IMR-90 (cell line): Measurements from ENCODE around the gene EPB41L4A. TPM values are rescaled to one million over a fixed set of nuclear protein-coding genes. Genes with fewer than 3 reads are reported as not detected.

Experiments
- ATAC-seq: fragments of 200-7000 bp; cut with Tn5 transposase; 2 replicates; pipeline ENCODE4 v1.9.1; 2020; ENCODE audit warnings: low read depth, mild to moderate bottlenecking, moderate library complexity
- BruUV-seq: library from RNA; stranded (reverse); fragments of 400-500 nt; replicated peaks from 2 replicates; lab custom pipeline; 2021; lab: Mats Ljungman, UMichigan
- CTCF ChIA-PET: fragments of 300-600 bp; formaldehyde crosslinking; extraction: SDS; loops from one replicate; lab custom pipeline; 2021; ENCODE audit warnings: antibody characterized with exemption; lab: Yijun Ruan, JAX
- POLR2A ChIA-PET: fragments of 300-600 bp; sonication (Branson Sonifier 250); formaldehyde crosslinking; loops from one replicate; lab custom pipeline; 2022; ENCODE audit warnings: antibody characterized with exemption; ENCODE audit not compliant: unreplicated experiment; lab: Charles Lee
- DNase-seq: peaks from one replicate; pipeline ENCODE4 v3.0.0; 2013
- H2AFZ ChIP-seq: replicated peaks from 2 replicates; pipeline ENCODE3; 2013; ENCODE audit warnings: low read length, mild to moderate bottlenecking; ENCODE audit not compliant: poor library complexity
- H2AK5ac ChIP-seq: 2 replicates; pipeline ENCODE4 v1.6.1; 2013; ENCODE audit warnings: low read depth, low read length, inconsistent platforms
- H2AK9ac ChIP-seq: replicated peaks from 2 replicates; pipeline ENCODE3; 2013; ENCODE audit warnings: mild to moderate bottlenecking, low read depth, low read length, moderate library complexity; ENCODE audit not compliant: poor library complexity
- H2BK120ac ChIP-seq: 2 replicates; pipeline ENCODE4 v1.6.1; 2013; ENCODE audit warnings: low read depth, low read length, inconsistent platforms
- H2BK15ac ChIP-seq: 3 replicates; pipeline ENCODE4 v1.6.1; 2013; ENCODE audit warnings: low read depth, low read length, inconsistent platforms
- H2BK20ac ChIP-seq: 2 replicates; pipeline ENCODE4 v1.6.1; 2013; ENCODE audit warnings: low read depth, mild to moderate bottlenecking, inconsistent platforms, low read length, moderate library complexity
- H2BK5ac ChIP-seq: 2 replicates; pipeline ENCODE4 v1.6.1; 2013; ENCODE audit warnings: mild to moderate bottlenecking, low read depth, low read length, inconsistent platforms; ENCODE audit not compliant: poor library complexity, severe bottlenecking
- H3K14ac ChIP-seq: replicated peaks from 2 replicates; pipeline ENCODE4 v1.6.1; 2013; ENCODE audit warnings: low read depth, low read length, inconsistent platforms
- H3K18ac ChIP-seq: 2 replicates; pipeline ENCODE4 v1.6.1; 2013; ENCODE audit warnings: low read depth, low read length, control low read depth
- H3K23ac ChIP-seq: 2 replicates; pipeline ENCODE4 v1.6.1; 2013; ENCODE audit warnings: low read depth, low read length, inconsistent platforms
- H3K27ac ChIP-seq: 2 replicates; pipeline ENCODE4 v1.5.1; 2013; ENCODE audit warnings: mild to moderate bottlenecking, control low read depth, low read length; ENCODE audit not compliant: insufficient read depth
- H3K27me3 ChIP-seq: 2 replicates; pipeline ENCODE4 v1.6.1; 2013; ENCODE audit warnings: low read length; ENCODE audit not compliant: control insufficient read depth, insufficient read depth
- H3K36me3 ChIP-seq: 2 replicates; pipeline ENCODE4 v1.6.1; 2013; ENCODE audit warnings: low read length, mixed read lengths; ENCODE audit not compliant: control insufficient read depth, insufficient read depth
- H3K4ac ChIP-seq: 2 replicates; pipeline ENCODE4 v1.6.1; 2013; ENCODE audit warnings: low read depth, low read length, inconsistent platforms
- H3K4me1 ChIP-seq: 2 replicates; pipeline ENCODE4 v1.6.1; 2013; ENCODE audit warnings: low read length, mixed read lengths; ENCODE audit not compliant: control insufficient read depth, insufficient read depth
- H3K4me2 ChIP-seq: 2 replicates; pipeline ENCODE4 v1.6.1; 2013; ENCODE audit warnings: low read depth, mild to moderate bottlenecking, control low read depth, low read length, moderate library complexity
- H3K4me3 ChIP-seq: 2 replicates; pipeline ENCODE4 v1.5.1; 2013; ENCODE audit warnings: low read depth, mild to moderate bottlenecking, control low read depth, low read length, moderate library complexity; ENCODE audit not compliant: insufficient read depth
- H3K56ac ChIP-seq: 2 replicates; pipeline ENCODE4 v1.6.1; 2013; ENCODE audit warnings: low read length, inconsistent platforms; ENCODE audit not compliant: insufficient read depth; ENCODE audit errors: extremely low read depth
- H3K79me1 ChIP-seq, 2 experiments: 2 replicates each; pipeline ENCODE4 v1.6.1; 2013; ENCODE audit warnings: low read length in 2 of 2, inconsistent platforms in 1 of 2, low read depth in 1 of 2
- H3K9ac ChIP-seq: 2 replicates; pipeline ENCODE4 v1.6.1; 2013; ENCODE audit warnings: low read depth, low read length, control low read depth
- H3K9me1 ChIP-seq: 2 replicates; pipeline ENCODE4 v1.6.1; 2013; ENCODE audit warnings: low read length, inconsistent platforms; ENCODE audit not compliant: insufficient read depth
- H3K9me3 ChIP-seq: 2 replicates; pipeline ENCODE4 v1.6.1; 2013; ENCODE audit warnings: low read length; ENCODE audit not compliant: control insufficient read depth, insufficient read depth
- H4K20me1 ChIP-seq: 2 replicates; pipeline ENCODE4 v1.6.1; 2013; ENCODE audit warnings: low read length, inconsistent platforms; ENCODE audit not compliant: insufficient read depth
- H4K5ac ChIP-seq: 2 replicates; pipeline ENCODE4 v1.6.1; 2013; ENCODE audit warnings: mild to moderate bottlenecking, low read depth, low read length, control low read depth
- H4K8ac ChIP-seq, 2 experiments: 2 replicates each; pipeline ENCODE4 v1.6.1; 2013; ENCODE audit warnings: low read depth in 2 of 2, low read length in 2 of 2, control low read depth in 1 of 2, inconsistent platforms in 1 of 2
- H4K91ac ChIP-seq: 2 replicates; pipeline ENCODE4 v1.6.1; 2013; ENCODE audit warnings: low read depth, low read length, inconsistent platforms; ENCODE audit not compliant: insufficient read depth
- CHD1 ChIP-seq: IDR thresholded peaks from 2 replicates; pipeline ENCODE4 v1.6.1; 2012; ENCODE audit warnings: low read depth, low read length, improper control_type of control experiment
- FOS ChIP-seq: fragments of 150-350 bp; IDR thresholded peaks from 2 replicates; pipeline ENCODE4 v1.6.1; 2016; ENCODE audit warnings: low read depth, low read length
- MAFK ChIP-seq: IDR thresholded peaks from 2 replicates; pipeline ENCODE4 v1.6.1; 2012; ENCODE audit warnings: low read depth, low read length, improper control_type of control experiment
- MAZ ChIP-seq: IDR thresholded peaks from 2 replicates; pipeline ENCODE4 v1.6.1; 2012; ENCODE audit warnings: low read depth, mild to moderate bottlenecking, low read length, improper control_type of control experiment, moderate library complexity, borderline replicate concordance
- MXI1 ChIP-seq: IDR thresholded peaks from 2 replicates; pipeline ENCODE4 v1.6.1; 2012; ENCODE audit warnings: low read depth, mild to moderate bottlenecking, low read length, moderate library complexity, borderline replicate concordance
- NFE2L2 ChIP-seq: fragments of 150-350 bp; IDR thresholded peaks from 2 replicates; pipeline ENCODE4 v1.6.1; 2016; ENCODE audit warnings: low read depth, mild to moderate bottlenecking, low read length
- RAD21 ChIP-seq: IDR thresholded peaks from 2 replicates; pipeline ENCODE4 v1.6.1; 2012; ENCODE audit warnings: low read length, improper control_type of control experiment
- RCOR1 ChIP-seq: IDR thresholded peaks from 2 replicates; pipeline ENCODE4 v1.6.1; 2012; ENCODE audit warnings: mild to moderate bottlenecking, low read length, improper control_type of control experiment; ENCODE audit not compliant: insufficient replicate concordance
- RFX5 ChIP-seq: IDR thresholded peaks from 2 replicates; pipeline ENCODE4 v1.8.0; 2012; ENCODE audit warnings: low read depth, mild to moderate bottlenecking, low read length, moderate library complexity
- WGBS, 2 experiments: methylation state at CpG; one replicate each; pipeline versions ENCODE4 v1.1.5 to v1.1.7; 2013; ENCODE audit warnings: missing lambda C conversion rate in 2 of 2; ENCODE audit not compliant: insufficient read length in 1 of 2; ENCODE audit errors: extremely low coverage in 2 of 2; 5-methylcytosine and 5-hydroxymethylcytosine counted together
- dilution Hi-C: fragments of 300-500 bp; cut with HindIII; formaldehyde crosslinking; loops from one replicate; pipeline ENCODE4 v1.14.3; 2018; ENCODE audit warnings: low sequenced_read_pairs; ENCODE audit not compliant: unreplicated experiment
- in situ Hi-C: fragments of 300-500 bp; cut with MboI; formaldehyde crosslinking; loops from 3 replicates; pipeline ENCODE4 v1.14.3; 2019; ENCODE audit warnings: low sequenced_read_pairs, inconsistent platforms, mixed read lengths
- intact Hi-C: fragments of 100-400 bp; cut with micrococcal nuclease; formaldehyde crosslinking; loops from 2 replicates; pipeline ENCODE4 v1.10.0; 2022
- polyA plus RNA-seq, 3 experiments: library from polyadenylated mRNA; depleted of rRNA; stranded (reverse); fragments of >200 nt; gene quantifications; 2 replicates each; pipeline ENCODE4 v1.2.3, GENCODE V29; 2012; ENCODE audit warnings: low replicate concordance in 1 of 3
- total RNA-seq: library from RNA; depleted of rRNA; stranded (reverse); fragments of >200 nt; gene quantifications from 2 replicates; pipeline ENCODE4 v1.2.3, GENCODE V29; 2012
- TF ChIP-seq, protein P1 (sequence below): conservative IDR thresholded peaks from 2 replicates; pipeline ENCODE4 v1.5.1; 2012; ENCODE audit warnings: mild to moderate bottlenecking, low read depth, low read length, improper control_type of control experiment
- TF ChIP-seq, protein P2 (sequence below): fragments of 150-350 bp; IDR thresholded peaks from 2 replicates; pipeline ENCODE4 v1.6.1; 2017; ENCODE audit warnings: mild to moderate bottlenecking, antibody characterized with exemption, low read length, low read depth

Gene EPB41L4A
- total and polyA plus RNA-seq, 2 of the 4 experiments (the other 2 are of a cell fraction), result under 0.01 to 0.02 TPM

DNA sequence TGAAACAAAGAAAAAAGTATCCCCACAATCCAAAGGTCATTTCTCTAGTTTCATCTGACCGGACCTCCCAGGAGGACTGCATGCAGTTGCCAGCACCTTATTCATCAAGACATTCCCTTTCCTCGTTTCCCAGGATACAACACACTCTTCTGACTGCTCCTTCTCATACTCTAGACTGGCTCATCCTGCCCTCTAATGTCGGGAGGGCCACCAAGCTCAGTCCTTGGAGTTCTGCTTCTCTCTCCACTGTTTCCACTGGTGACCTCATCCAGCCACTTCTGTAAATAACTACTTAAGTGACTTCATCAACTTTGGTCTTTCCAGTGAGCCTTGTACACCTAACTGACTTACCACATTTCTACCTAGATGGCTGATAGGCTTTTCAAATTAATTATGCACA is 179.1 kb downstream of the EPB41L4A start:
- H4K20me1 ChIP-seq, result no peaks in the 10 kb centered on the region
- dilution Hi-C loops, result no loop called here
- no peak overlapping the region for H3K18ac ChIP-seq
- ChIA-PET CTCF (interaction anchor here (1.4 kb wide), 1 partner anchor 12 kb away, joined by 5 read pairs; no protein-coding TSS in a partner anchor), POLR2A (no interaction called here)
- DNase-seq (peak; percentile 0), ATAC-seq (no peak)
- H2BK15ac ChIP-seq, result no peak overlapping the region
- H3K56ac ChIP-seq, result no peak overlapping the region
- H3K4me3 ChIP-seq, result no peak overlapping the region
- no peak overlapping the region for H2AK9ac ChIP-seq
- in situ Hi-C loops, result no loop called here
- 0% methylated on average over 2 of the region's 3 CpGs; no CpG with 5 or more reads in 1 of the 2 experiments for WGBS, 2 experiments
- no peak overlapping the region for H3K4me2 ChIP-seq
- no peaks in the 10 kb centered on the region for H3K9me1 ChIP-seq
- H4K5ac ChIP-seq, result no peak overlapping the region
- no peak overlapping the region for H3K4ac ChIP-seq
- no peak overlapping the region for H3K9ac ChIP-seq
- no TSS peak for BruUV-seq
- H2BK5ac ChIP-seq, result no peak overlapping the region
- no peak overlapping the region for H3K14ac ChIP-seq
- no peak overlapping the region for H2AFZ ChIP-seq
- no peaks in the 10 kb centered on the region for H3K4me1 ChIP-seq
- TF ChIP-seq MAFK (no peak), MXI1 (no peak), RCOR1 (no peak), NFE2L2 (no peak), RFX5 (no peak), CHD1 (no peak), RAD21 (no peak), FOS (no peak), MAZ (no peak)
- TF ChIP-seq, protein P1, sequence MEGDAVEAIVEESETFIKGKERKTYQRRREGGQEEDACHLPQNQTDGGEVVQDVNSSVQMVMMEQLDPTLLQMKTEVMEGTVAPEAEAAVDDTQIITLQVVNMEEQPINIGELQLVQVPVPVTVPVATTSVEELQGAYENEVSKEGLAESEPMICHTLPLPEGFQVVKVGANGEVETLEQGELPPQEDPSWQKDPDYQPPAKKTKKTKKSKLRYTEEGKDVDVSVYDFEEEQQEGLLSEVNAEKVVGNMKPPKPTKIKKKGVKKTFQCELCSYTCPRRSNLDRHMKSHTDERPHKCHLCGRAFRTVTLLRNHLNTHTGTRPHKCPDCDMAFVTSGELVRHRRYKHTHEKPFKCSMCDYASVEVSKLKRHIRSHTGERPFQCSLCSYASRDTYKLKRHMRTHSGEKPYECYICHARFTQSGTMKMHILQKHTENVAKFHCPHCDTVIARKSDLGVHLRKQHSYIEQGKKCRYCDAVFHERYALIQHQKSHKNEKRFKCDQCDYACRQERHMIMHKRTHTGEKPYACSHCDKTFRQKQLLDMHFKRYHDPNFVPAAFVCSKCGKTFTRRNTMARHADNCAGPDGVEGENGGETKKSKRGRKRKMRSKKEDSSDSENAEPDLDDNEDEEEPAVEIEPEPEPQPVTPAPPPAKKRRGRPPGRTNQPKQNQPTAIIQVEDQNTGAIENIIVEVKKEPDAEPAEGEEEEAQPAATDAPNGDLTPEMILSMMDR, result no peak
- TF ChIP-seq, protein P2, sequence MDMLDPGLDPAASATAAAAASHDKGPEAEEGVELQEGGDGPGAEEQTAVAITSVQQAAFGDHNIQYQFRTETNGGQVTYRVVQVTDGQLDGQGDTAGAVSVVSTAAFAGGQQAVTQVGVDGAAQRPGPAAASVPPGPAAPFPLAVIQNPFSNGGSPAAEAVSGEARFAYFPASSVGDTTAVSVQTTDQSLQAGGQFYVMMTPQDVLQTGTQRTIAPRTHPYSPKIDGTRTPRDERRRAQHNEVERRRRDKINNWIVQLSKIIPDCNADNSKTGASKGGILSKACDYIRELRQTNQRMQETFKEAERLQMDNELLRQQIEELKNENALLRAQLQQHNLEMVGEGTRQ, result no peak
- no peak overlapping the region for H4K8ac ChIP-seq
- H3K23ac ChIP-seq, result no peak overlapping the region
- no peaks in the 10 kb centered on the region for H3K27me3 ChIP-seq
- no peak overlapping the region for H2BK20ac ChIP-seq
- no peak overlapping the region for H2AK5ac ChIP-seq
- H2BK120ac ChIP-seq, result no peak overlapping the region
- H3K27ac ChIP-seq, result no peak overlapping the region
- intact Hi-C loops, result no loop called here
- no peak overlapping the region for H4K91ac ChIP-seq
- no peaks in the 10 kb centered on the region for H3K36me3 ChIP-seq
- H3K9me3 ChIP-seq, result no peaks in the 10 kb centered on the region
- no peaks in the 10 kb centered on the region; a peak in 1 of 4 replicates for H3K79me1 ChIP-seq
